ENCODE measurements around the gene SLC1A3.

DNA sequence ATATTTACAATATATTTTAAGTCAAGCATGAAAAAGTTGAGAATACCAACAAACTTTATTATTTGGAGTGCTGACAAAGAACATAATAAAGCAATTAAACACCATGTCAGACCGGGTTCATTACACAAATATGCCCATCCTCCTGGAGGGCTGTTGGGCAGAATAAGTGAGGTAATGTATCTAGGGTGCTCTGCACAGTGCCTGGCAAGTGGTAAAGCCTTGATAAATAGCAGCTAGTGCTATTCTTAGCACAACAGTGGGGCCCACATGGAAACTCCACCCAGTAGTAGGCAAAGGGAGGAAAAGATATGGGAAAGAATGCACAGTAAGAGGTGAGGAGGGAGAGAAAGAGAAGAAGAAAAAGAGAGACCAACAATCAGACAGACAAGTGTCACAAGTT lies 97.7 kb downstream of the SLC1A3 start:
- TF ChIP-seq CTCF (IDR thresholded peaks at IDR 0.05; ENCODE audit: low read depth, low read length) (no peak), POLR2A (IDR thresholded peaks at IDR 0.05; ENCODE audit: extremely low read depth, insufficient read length) (no peak)
- TF ChIP-seq, protein P1, sequence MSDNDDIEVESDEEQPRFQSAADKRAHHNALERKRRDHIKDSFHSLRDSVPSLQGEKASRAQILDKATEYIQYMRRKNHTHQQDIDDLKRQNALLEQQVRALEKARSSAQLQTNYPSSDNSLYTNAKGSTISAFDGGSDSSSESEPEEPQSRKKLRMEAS (IDR thresholded peaks at IDR 0.05; ENCODE audit: low read depth, low read length), result no peak

Data from NB4 (cell line).